SK-N-MC (cell line): ENCODE results near the gene MYOC.

ENCODE experiments used
- DNase-seq: peaks from one replicate; pipeline ENCODE4 v3.0.0-alpha.2; 2011; ENCODE audit warnings: low read depth, low spot score
- H3K27ac ChIP-seq: fragments of 200-600 bp; sonication (generic); 2 replicates; pipeline ENCODE4 v1.5.1; 2016; ENCODE audit warnings: mixed run types
- H3K36me3 ChIP-seq: fragments of 200-600 bp; sonication (generic); 2 replicates; pipeline ENCODE4 v1.6.1; 2017; ENCODE audit warnings: antibody characterized with exemption, low read length, mixed read lengths; ENCODE audit not compliant: insufficient read depth
- H3K4me3 ChIP-seq: fragments of 200-600 bp; sonication (generic); 2 replicates; pipeline ENCODE4 v1.5.1; 2016
- H3K9ac ChIP-seq: fragments of 200-600 bp; sonication (generic); 2 replicates; pipeline ENCODE4 v1.8.0; 2017; ENCODE audit warnings: mixed run types, mixed read lengths; ENCODE audit not compliant: insufficient read length
- H3K9me3 ChIP-seq: fragments of 200-600 bp; sonication (generic); 2 replicates; pipeline ENCODE4 v1.6.1; 2017; ENCODE audit warnings: low read depth, mild to moderate bottlenecking, antibody characterized with exemption, low read length, moderate library complexity, mixed read lengths
- EZH2 ChIP-seq: fragments of 200-600 bp; sonication (generic); IDR thresholded peaks from one replicate; pipeline ENCODE4 v1.6.1; 2017; ENCODE audit warnings: antibody characterized with exemption
- FOXP2 ChIP-seq: optimal IDR thresholded peaks from 2 replicates; pipeline ENCODE3; 2011; ENCODE audit warnings: mild to moderate bottlenecking, moderate library complexity; ENCODE audit not compliant: insufficient read depth; ENCODE audit errors: extremely low read length, control extremely low read depth
- POLR2AphosphoS5 ChIP-seq: IDR thresholded peaks from 2 replicates; pipeline ENCODE4 v1.6.1; 2012; ENCODE audit warnings: mild to moderate bottlenecking, low read depth, low read length, borderline replicate concordance

Gene MYOC

DNA sequence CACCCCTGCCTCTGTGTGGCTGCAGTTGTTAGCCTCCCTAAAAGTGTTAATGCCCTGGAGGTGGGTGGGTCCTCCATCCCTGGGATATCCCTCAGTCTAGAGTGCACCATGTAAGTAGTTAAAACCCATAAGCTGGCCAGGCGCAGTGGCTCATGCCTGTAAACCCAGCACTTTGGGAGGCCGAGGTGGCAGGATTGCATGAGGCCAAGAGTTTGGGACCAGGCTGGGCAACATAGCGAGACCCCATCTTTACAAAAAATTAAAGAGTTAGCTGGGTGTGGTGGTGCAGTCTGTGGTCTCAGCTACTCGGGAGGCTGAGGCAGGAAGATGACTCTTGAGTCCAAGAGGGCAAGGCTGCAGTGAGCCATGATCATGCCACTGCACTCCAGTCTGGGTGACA lies 10.3 kb downstream of the MYOC start:
- Histone ChIP-seq H3K36me3 (no peaks in the 10 kb centered on the region), H3K9ac (no peak overlapping the region)

DNA sequence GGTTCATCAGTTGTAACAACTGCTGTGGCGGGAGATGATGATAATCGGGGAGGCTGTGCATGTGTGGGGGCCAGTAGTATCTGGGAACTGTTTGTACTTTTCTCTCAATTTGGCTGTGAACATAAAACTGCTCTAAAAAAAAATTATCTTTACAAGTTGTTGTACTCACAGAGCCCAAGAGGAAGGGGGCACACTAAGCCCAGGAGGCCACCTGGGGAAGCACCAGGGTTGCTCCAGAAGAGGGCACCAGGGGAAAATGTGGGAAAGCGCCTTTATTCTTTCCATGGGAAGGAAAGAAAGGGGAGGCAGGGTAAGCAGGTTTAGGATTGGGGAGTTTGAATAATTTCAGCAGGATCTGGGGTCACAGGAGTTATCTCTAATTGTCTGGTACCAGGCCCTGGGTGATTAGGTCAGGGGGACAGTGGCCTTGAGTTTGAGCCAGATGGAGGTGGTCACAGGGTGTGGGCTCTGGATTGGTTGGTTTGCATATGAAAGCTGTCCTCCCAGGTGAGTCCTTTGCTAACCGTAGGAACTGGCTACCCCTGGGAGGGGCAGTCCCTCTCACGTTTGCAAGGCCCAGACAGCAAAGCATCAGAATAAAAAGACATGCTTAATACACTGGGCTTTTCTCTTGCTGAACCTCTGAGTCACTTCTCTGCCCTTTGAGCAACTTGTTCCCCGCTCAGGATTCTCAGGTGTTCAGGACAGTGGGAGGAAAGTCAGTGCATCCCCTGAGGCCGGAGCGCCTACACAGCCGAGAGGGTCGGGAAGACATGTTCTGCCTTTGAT lies 11.2 kb downstream of the MYOC start:
- Histone ChIP-seq H3K4me3 (no peak overlapping the region), H3K27ac (no peak overlapping the region)
- DNase-seq, result no peak

More for the DNA sequence above, 10.3 kb downstream of the MYOC start:
- Histone ChIP-seq H3K4me3 (no peak overlapping the region), H3K9me3 (no peaks in the 10 kb centered on the region), H3K27ac (no peak overlapping the region)
- TF ChIP-seq POLR2AphosphoS5 (no peak), FOXP2 (no peak), EZH2 (no peak)
- DNase-seq, result no peak

DNA sequence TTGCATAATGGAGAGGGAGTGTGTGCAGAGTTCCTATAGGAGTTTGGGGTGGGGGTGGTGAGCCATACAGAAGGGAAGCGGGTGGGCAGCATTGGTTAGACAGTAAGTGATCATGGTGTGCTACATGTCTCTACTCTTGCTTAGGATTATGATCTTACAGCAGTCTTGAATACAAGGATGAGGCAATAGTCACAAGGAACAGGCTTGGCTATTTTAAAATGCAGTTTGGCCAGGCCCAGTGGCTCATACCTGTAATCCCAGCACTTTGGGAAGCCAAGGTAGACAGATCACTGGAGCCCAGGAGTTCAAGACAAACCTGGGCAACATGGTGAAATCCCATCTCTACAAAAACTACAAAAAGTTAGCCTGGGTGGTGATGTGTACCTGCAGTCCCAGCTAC lies 12.3 kb downstream of the MYOC start:
- DNase-seq, result no peak
- TF ChIP-seq POLR2AphosphoS5, result no peak
- no peak for TF ChIP-seq EZH2
- no peak for TF ChIP-seq FOXP2
- no peaks in the 10 kb centered on the region for H3K9me3 ChIP-seq
- no peaks in the 10 kb centered on the region for H3K36me3 ChIP-seq
- H3K9ac ChIP-seq, result no peak overlapping the region
- H3K27ac ChIP-seq, result no peak overlapping the region
- H3K4me3 ChIP-seq, result no peak overlapping the region

More for the DNA sequence above, 11.2 kb downstream of the MYOC start:
- Histone ChIP-seq H3K9ac (no peak overlapping the region), H3K9me3 (no peaks in the 10 kb centered on the region), H3K36me3 (no peaks in the 10 kb centered on the region)
- TF ChIP-seq EZH2, result no peak
- TF ChIP-seq POLR2AphosphoS5, result no peak
- no peak for TF ChIP-seq FOXP2

- Histone ChIP-seq H3K4me3 (no peak overlapping the region), H3K36me3 (no peaks in the 10 kb centered on the region), H3K27ac (no peak overlapping the region), H3K9ac (no peak overlapping the region), H3K9me3 (no peaks in the 10 kb centered on the region)
- TF ChIP-seq POLR2AphosphoS5 (no peak), FOXP2 (no peak), EZH2 (no peak)
- no peak for DNase-seq
These were observed 14.4 kb downstream of the MYOC start for GRCh38 chr1:171637928-171638576.

- Histone ChIP-seq H3K27ac (no peak overlapping the region), H3K4me3 (no peak overlapping the region), H3K9ac (no peak overlapping the region), H3K9me3 (no peaks in the 10 kb centered on the region), H3K36me3 (no peaks in the 10 kb centered on the region)
- no peak for TF ChIP-seq POLR2AphosphoS5
- TF ChIP-seq EZH2, result no peak
- TF ChIP-seq FOXP2, result no peak
- no peak for DNase-seq
These were observed 16.3 kb downstream of the MYOC start for GRCh38 chr1:171636141-171636540.

- no peaks in the 10 kb centered on the region for H3K36me3 ChIP-seq
- no peak overlapping the region for H3K4me3 ChIP-seq
- no peak overlapping the region for H3K27ac ChIP-seq
- no peak for DNase-seq
- no peaks in the 10 kb centered on the region for H3K9me3 ChIP-seq
- no peak for TF ChIP-seq EZH2
- no peak for TF ChIP-seq POLR2AphosphoS5
- no peak for TF ChIP-seq FOXP2
- H3K9ac ChIP-seq, result no peak overlapping the region
These were observed 16.8 kb downstream of the MYOC start for GRCh38 chr1:171635661-171636060.

GRCh38 chr1:171628225-171628624 lies 24.3 kb downstream of the MYOC start:
- Histone ChIP-seq H3K27ac (no peak overlapping the region), H3K4me3 (no peak overlapping the region), H3K9ac (no peak overlapping the region), H3K36me3 (no peaks in the 10 kb centered on the region), H3K9me3 (no peaks in the 10 kb centered on the region)
- TF ChIP-seq EZH2 (no peak), POLR2AphosphoS5 (no peak)
- DNase-seq, result no peak

DNA sequence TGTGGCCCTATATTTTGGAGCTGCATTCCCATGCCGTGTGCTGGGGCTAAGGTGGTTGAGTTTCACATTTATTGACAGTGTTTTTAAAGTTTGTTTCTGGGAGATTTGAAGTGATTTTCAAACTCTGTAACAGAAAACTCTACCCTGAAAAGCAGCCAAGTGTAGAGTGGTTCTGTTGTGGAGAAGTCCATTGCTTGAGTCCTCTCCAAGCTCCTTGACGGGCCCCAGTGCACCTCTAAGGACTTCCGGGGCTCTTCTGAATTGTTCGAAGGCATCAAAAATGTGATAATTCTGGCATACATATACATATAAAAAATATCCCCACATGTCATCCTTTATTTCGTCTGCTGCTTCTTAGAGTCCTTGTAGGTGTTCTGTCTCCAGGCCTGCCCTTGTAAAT lies 25.5 kb downstream of the MYOC start:
- Histone ChIP-seq H3K9me3 (no peaks in the 10 kb centered on the region), H3K9ac (no peak overlapping the region), H3K4me3 (no peak overlapping the region), H3K36me3 (no peaks in the 10 kb centered on the region), H3K27ac (no peak overlapping the region)
- TF ChIP-seq FOXP2, result no peak
- TF ChIP-seq POLR2AphosphoS5, result no peak
- TF ChIP-seq EZH2, result no peak
- no peak for DNase-seq
